ENCODE measurements around the gene HSF5.
"Not testable (repeated sequence)": the region's sequence is repeated elsewhere in the genome, so short reads cannot be mapped to it uniquely, and the experiment has no call there.

Gene HSF5

GRCh38 chr17:58415371-58416055 is 72.7 kb downstream of the HSF5 start:
- no peak for DNase-seq (ENCODE audit: low read depth in 3 of 3, low spot score in 1 of 3)

- DNase-seq (ENCODE audit: low read depth in 3 of 3, low spot score in 1 of 3) = no peak
Measured at GRCh38 chr17:58414596-58414997, 73.6 kb downstream of the HSF5 start.

- no peak for DNase-seq (ENCODE audit: low read depth in 3 of 3, low spot score in 1 of 3)
Measured at GRCh38 chr17:58413684-58414083, 74.5 kb downstream of the HSF5 start.

- no peak for DNase-seq (ENCODE audit: low read depth in 3 of 3, low spot score in 1 of 3)
Measured at GRCh38 chr17:58412961-58413586, 75.1 kb downstream of the HSF5 start.

- DNase-seq (ENCODE audit: low read depth in 3 of 3, low spot score in 1 of 3) = no peak
Measured at GRCh38 chr17:58412064-58412703, 76.0 kb downstream of the HSF5 start.

- no peak for DNase-seq (ENCODE audit: low read depth in 3 of 3, low spot score in 1 of 3)
Measured at GRCh38 chr17:58411408-58411894, 76.8 kb downstream of the HSF5 start.

- no peak for DNase-seq (ENCODE audit: low read depth in 3 of 3, low spot score in 1 of 3)
Measured at GRCh38 chr17:58410714-58411407, 77.3 kb downstream of the HSF5 start.

- DNase-seq (ENCODE audit: low read depth in 3 of 3, low spot score in 1 of 3) = no peak
Measured at GRCh38 chr17:58409432-58409831, 78.8 kb downstream of the HSF5 start.

GRCh38 chr17:58403311-58403710 is 84.9 kb downstream of the HSF5 start:
- DNase-seq (ENCODE audit: low read depth in 3 of 3, low spot score in 1 of 3) = no peak

- DNase-seq (ENCODE audit: low read depth in 3 of 3, low spot score in 1 of 3) = no peak
Measured at GRCh38 chr17:58402679-58403078, 85.5 kb downstream of the HSF5 start.

GRCh38 chr17:58402047-58402446 is 86.2 kb downstream of the HSF5 start:
- DNase-seq (ENCODE audit: low read depth in 3 of 3, low spot score in 1 of 3) = no peak

GRCh38 chr17:58401287-58401686 is 86.9 kb downstream of the HSF5 start:
- DNase-seq (ENCODE audit: low read depth in 3 of 3, low spot score in 1 of 3) = no peak

- no peak for DNase-seq (ENCODE audit: low read depth in 3 of 3, low spot score in 1 of 3)
Measured at GRCh38 chr17:58400826-58401225, 87.4 kb downstream of the HSF5 start.

- DNase-seq (ENCODE audit: low read depth in 3 of 3, low spot score in 1 of 3) = no peak
Measured at GRCh38 chr17:58399974-58400373, 88.2 kb downstream of the HSF5 start.

GRCh38 chr17:58398574-58399266 is 89.5 kb downstream of the HSF5 start:
- no peak for DNase-seq (ENCODE audit: low read depth in 3 of 3, low spot score in 1 of 3)

GRCh38 chr17:58397421-58397820 is 90.8 kb downstream of the HSF5 start:
- not testable (repeated sequence) for DNase-seq (ENCODE audit: low read depth in 3 of 3, low spot score in 1 of 3)

- no peak for DNase-seq (ENCODE audit: low read depth in 3 of 3, low spot score in 1 of 3)
Measured at GRCh38 chr17:58396173-58396572, 92.0 kb downstream of the HSF5 start.

- DNase-seq (ENCODE audit: low read depth in 3 of 3, low spot score in 1 of 3) = no peak
Measured at GRCh38 chr17:58394534-58395223, 93.5 kb downstream of the HSF5 start.

GRCh38 chr17:58391302-58391984 is 96.8 kb downstream of the HSF5 start:
- no peak for DNase-seq (ENCODE audit: low read depth in 3 of 3, low spot score in 1 of 3)

- DNase-seq (ENCODE audit: low read depth in 3 of 3, low spot score in 1 of 3) = no peak
Measured at GRCh38 chr17:58390884-58391283, 97.3 kb downstream of the HSF5 start.

Measured in stimulated activated CD4-positive, alpha-beta T cell treated with anti-CD3 and anti-CD28 coated beads, TNF-alpha, amount 100 ng/mL, for 1 hour (primary cell).